Natural killer cell (primary cell): ENCODE measurements around the gene MFAP3L. TPM values are rescaled to one million over a fixed set of nuclear protein-coding genes. Genes with fewer than 3 reads are reported as not detected.

Source experiments
- ATAC-seq, 3 donors: fragments of 150-1000 bp in 2 of 3; fragments of 200-7000 bp in 1 of 3; cut with Tn5 transposase; 1 replicate in 1 of 3; 2 replicates in 2 of 3; pipeline ENCODE4 v1.10.0; 2021; ENCODE audit warnings: mild to moderate bottlenecking in 2 of 3, moderate library complexity in 2 of 3
- DNase-seq, 2 donors: peaks; one replicate each; pipeline versions ENCODE4 v3.0.0 to v3.0.0-alpha.2; 2013 to 2021; ENCODE audit warnings: mixed read lengths in 1 of 2
- H3K27ac ChIP-seq: one replicate; pipeline ENCODE4 v1.5.1; 2013; ENCODE audit warnings: mild to moderate bottlenecking, low read length
- H3K27me3 ChIP-seq: one replicate; pipeline ENCODE4 v1.6.1; 2013; ENCODE audit warnings: low read length; ENCODE audit not compliant: control insufficient read depth, insufficient read depth
- H3K36me3 ChIP-seq: one replicate; pipeline ENCODE4 v1.6.1; 2013; ENCODE audit warnings: low read length; ENCODE audit not compliant: control insufficient read depth, insufficient read depth
- H3K4me1 ChIP-seq: one replicate; pipeline ENCODE4 v1.6.1; 2013; ENCODE audit warnings: low read length; ENCODE audit not compliant: control insufficient read depth, insufficient read depth
- H3K4me3 ChIP-seq: one replicate; pipeline ENCODE4 v1.5.1; 2013; ENCODE audit warnings: low read length
- H3K9me3 ChIP-seq: one replicate; pipeline ENCODE4 v1.6.1; 2013; ENCODE audit warnings: low read length; ENCODE audit not compliant: control insufficient read depth, insufficient read depth
- H3K27ac Mint-ChIP-seq, 2 donors: one replicate each; pipeline ENCODE4 v1.8.0; 2022; ENCODE audit warnings: mild to moderate bottlenecking in 2 of 2, mixed read lengths in 2 of 2, moderate library complexity in 1 of 2
- H3K27me3 Mint-ChIP-seq, 2 donors: one replicate each; pipeline ENCODE4 v1.8.0; 2022; ENCODE audit warnings: low read depth in 2 of 2, mixed read lengths in 2 of 2
- H3K36me3 Mint-ChIP-seq: one replicate; pipeline ENCODE4 v1.8.0; 2022; ENCODE audit warnings: mixed read lengths
- H3K4me1 Mint-ChIP-seq, 2 donors: one replicate each; pipeline ENCODE4 v1.8.0; 2022; ENCODE audit warnings: mixed read lengths in 2 of 2
- H3K4me3 Mint-ChIP-seq: one replicate; pipeline ENCODE4 v1.8.0; 2022; ENCODE audit warnings: mild to moderate bottlenecking, moderate library complexity, mixed read lengths
- H3K9me3 Mint-ChIP-seq, 2 donors: one replicate each; pipeline ENCODE4 v1.8.0; 2022; ENCODE audit warnings: mixed read lengths in 2 of 2
- WGBS: methylation state at CpG from one replicate; pipeline ENCODE4 v1.1.7; 2013; ENCODE audit warnings: missing lambda C conversion rate; ENCODE audit not compliant: insufficient coverage; 5-methylcytosine and 5-hydroxymethylcytosine counted together
- intact Hi-C: fragments of 100-400 bp; cut with micrococcal nuclease; formaldehyde crosslinking; loops from one replicate; pipeline ENCODE4 v1.14.2; 2022
- total RNA-seq, 4 donors: library from RNA; stranded (reverse); fragments of 120-200 nt in 1 of 4; gene quantifications; one replicate each; pipeline versions ENCODE4 v1.2.3 to v1.2.4, GENCODE V29; 2013 to 2022
- TF ChIP-seq, protein P1 (sequence below): fragments of 200-600 bp; IDR thresholded peaks from one replicate; pipeline ENCODE4 v1.8.0; 2022; ENCODE audit warnings: antibody characterized with exemption

MFAP3L gene
- total RNA-seq = 1 to 10 TPM; 2.8 to 5.6 (median 5.4) TPM
- 24.6 TPM for total RNA-seq (2013)

DNA sequence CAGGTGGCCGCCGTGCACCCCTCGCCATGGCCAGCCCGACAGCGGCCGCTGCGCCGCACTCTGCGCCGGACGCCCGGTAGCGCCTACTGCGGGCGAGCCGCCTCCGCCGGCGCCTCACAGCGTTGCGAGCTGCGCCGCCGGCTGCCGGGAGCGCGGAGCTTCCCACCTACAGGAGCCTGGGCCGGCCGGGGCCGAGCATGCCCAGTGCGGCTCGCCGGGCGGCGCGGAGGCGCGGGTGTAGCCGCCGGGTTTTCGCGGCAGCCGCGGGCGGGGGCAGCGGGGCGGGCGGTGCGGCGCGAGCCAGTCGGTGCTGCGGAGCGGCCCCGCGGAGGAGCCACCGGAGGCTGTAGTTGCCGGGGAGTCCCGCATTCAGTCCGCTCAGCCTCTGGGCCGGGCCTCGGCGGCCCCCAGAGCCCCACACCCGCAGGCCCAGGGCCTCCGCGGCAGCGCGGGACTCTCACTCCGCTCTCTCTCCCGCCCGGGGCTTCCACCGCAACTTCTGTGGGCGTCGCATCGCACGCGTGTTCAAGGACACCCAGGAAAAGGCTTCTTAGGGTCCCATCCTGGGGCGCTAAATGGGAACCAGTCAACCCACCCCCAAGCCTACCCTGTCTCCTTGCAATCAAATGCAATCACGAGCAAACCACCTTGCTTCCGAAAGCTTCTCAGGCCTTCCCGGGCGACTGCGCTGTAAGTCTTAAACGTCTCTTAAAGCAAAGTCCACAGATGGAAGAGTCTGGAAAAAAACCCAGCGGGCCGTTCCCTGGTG, at the start of gene MFAP3L:
Gene MFAP3L (minus strand): TSS at position 143 of the 769 bp plus-strand sequence. CDS start 20,518 bp downstream, outside the sequence.
- TF ChIP-seq, protein P1, sequence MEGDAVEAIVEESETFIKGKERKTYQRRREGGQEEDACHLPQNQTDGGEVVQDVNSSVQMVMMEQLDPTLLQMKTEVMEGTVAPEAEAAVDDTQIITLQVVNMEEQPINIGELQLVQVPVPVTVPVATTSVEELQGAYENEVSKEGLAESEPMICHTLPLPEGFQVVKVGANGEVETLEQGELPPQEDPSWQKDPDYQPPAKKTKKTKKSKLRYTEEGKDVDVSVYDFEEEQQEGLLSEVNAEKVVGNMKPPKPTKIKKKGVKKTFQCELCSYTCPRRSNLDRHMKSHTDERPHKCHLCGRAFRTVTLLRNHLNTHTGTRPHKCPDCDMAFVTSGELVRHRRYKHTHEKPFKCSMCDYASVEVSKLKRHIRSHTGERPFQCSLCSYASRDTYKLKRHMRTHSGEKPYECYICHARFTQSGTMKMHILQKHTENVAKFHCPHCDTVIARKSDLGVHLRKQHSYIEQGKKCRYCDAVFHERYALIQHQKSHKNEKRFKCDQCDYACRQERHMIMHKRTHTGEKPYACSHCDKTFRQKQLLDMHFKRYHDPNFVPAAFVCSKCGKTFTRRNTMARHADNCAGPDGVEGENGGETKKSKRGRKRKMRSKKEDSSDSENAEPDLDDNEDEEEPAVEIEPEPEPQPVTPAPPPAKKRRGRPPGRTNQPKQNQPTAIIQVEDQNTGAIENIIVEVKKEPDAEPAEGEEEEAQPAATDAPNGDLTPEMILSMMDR = no peak
- Mint-ChIP-seq H3K27me3 (peaks cover 7 to 17% of the 10 kb centered on the region in 2 donors), H3K4me3 (peak within 1 kb of the TSS; percentile 94), H3K4me1 (peaks cover 14 to 16% of the 10 kb centered on the region in 2 donors), H3K27ac (peak within 1 kb of the TSS; percentile 82 to 86), H3K9me3 (no peaks in the 10 kb centered on the region), H3K36me3 (no peaks in the 10 kb centered on the region)
- H3K4me3 ChIP-seq = peak within 1 kb of the TSS; percentile 90
- DNase-seq = peak; percentile 83 to 89
- H3K4me1 ChIP-seq = peaks cover 10% of the 10 kb centered on the region
- H3K9me3 ChIP-seq = no peaks in the 10 kb centered on the region
- no peaks in the 10 kb centered on the region for H3K36me3 ChIP-seq
- intact Hi-C loops = loop anchor here (5.0 to 10.0 kb wide), 3 partner anchors 414 to 1712 kb away; partner anchors contain the start of genes DDX60 and NEK1
- peak within 1 kb of the TSS; percentile 64 for H3K27ac ChIP-seq
- under 1% methylated on average over 86 of the region's 86 CpGs for WGBS
- H3K27me3 ChIP-seq = peaks cover 9% of the 10 kb centered on the region
- ATAC-seq = peak; percentile 75 to 87 (median 83)

DNA sequence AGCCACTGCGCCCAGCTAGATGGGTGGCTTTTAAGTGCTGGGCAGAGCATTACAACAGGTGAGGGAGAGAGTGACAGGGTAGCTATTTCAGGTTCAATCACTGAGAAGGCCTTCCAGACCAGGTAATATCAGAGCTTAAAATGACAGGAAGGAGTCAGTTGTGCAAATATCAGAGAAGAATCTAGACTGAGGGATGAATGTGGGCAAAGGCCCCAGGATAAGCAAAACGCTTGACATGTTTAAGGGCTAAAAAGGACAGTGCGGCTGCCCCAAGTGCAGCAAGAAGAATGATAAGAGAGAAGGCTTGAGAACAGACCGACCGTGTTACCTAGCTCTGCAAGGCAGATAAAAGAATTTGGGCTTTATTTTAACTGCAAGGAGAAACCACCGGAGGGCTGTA, 45.0 kb upstream of the MFAP3L start:
- TF ChIP-seq, protein P1 = no peak
- 95% methylated on average over 6 of the region's 6 CpGs for WGBS
- H3K36me3 Mint-ChIP-seq = no peaks in the 10 kb centered on the region
- ATAC-seq (no peak), DNase-seq (no peak)
- H3K4me3 Mint-ChIP-seq = no peak overlapping the region
- no peak overlapping the region for H3K27ac Mint-ChIP-seq
- no peaks in the 10 kb centered on the region for H3K4me1 ChIP-seq
- no peaks in the 10 kb centered on the region for H3K27me3 ChIP-seq
- H3K36me3 ChIP-seq = no peaks in the 10 kb centered on the region
- no peak overlapping the region for H3K27ac ChIP-seq
- intact Hi-C loops = no loop called here
- H3K9me3 Mint-ChIP-seq = no peaks in the 10 kb centered on the region
- H3K27me3 Mint-ChIP-seq = peaks cover 4 to 8% of the 10 kb centered on the region in 2 donors
- H3K4me1 Mint-ChIP-seq = no peaks in the 10 kb centered on the region
- no peaks in the 10 kb centered on the region for H3K9me3 ChIP-seq
- no peak overlapping the region for H3K4me3 ChIP-seq

DNA sequence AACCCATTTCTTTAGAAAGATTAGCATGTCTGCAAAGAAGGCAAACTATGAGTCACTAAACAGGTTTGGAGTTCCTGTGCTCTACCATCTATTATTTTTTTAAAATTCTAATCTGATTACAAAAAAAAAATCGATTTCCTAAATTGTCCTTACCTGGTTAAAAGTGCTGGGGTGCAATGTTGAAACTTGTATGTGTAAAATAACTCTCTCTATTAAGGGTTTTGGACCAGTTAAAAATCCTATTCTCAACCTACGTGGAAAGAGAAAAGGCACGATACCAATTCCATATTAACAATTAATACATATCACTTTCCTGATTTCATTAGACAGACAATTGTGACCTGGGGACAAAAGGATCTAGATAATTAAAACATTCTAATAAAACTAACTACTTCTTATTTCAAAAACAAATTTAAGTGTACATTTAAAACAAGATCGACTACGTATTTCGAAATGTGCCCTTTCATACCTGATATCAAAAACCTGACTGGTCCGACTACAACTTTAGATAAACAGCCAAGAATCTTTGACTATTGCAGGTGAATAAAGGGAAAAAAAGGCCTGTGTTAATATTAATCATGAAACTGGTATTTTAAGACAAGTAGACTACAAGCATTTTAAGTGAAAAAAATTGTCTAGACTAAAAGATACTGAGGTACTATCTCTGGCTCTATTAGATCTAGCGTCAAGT, 42.4 kb upstream of the MFAP3L start:
- Mint-ChIP-seq H3K9me3 (no peaks in the 10 kb centered on the region), H3K27me3 (no peaks in the 10 kb centered on the region), H3K4me3 (no peak overlapping the region), H3K36me3 (no peaks in the 10 kb centered on the region), H3K27ac (no peak overlapping the region), H3K4me1 (no peaks in the 10 kb centered on the region)
- no peaks in the 10 kb centered on the region for H3K27me3 ChIP-seq
- ATAC-seq (no peak), DNase-seq (no peak)
- 99% methylated on average over 3 of the region's 8 CpGs for WGBS
- intact Hi-C loops = no loop called here
- H3K27ac ChIP-seq = no peak overlapping the region
- no peak overlapping the region for H3K4me3 ChIP-seq
- H3K36me3 ChIP-seq = no peaks in the 10 kb centered on the region
- H3K9me3 ChIP-seq = no peaks in the 10 kb centered on the region
- TF ChIP-seq, protein P1 = no peak
- no peaks in the 10 kb centered on the region for H3K4me1 ChIP-seq
